ENCODE measurements around the gene UNC13C. TPM values are rescaled to one million over a fixed set of nuclear protein-coding genes. Genes with fewer than 3 reads are reported as not detected.

Gene UNC13C
- polyA plus RNA-seq, 3 donors: 7.3 to 10.2 (median 10.0) TPM

GRCh38 chr15:54094661-54095060, 116.4 kb downstream of the UNC13C start:
- DNase-seq (ENCODE audit: extremely low read depth in 1 of 11, low read depth in 9 of 11, low spot score in 4 of 11): no peak

DNA sequence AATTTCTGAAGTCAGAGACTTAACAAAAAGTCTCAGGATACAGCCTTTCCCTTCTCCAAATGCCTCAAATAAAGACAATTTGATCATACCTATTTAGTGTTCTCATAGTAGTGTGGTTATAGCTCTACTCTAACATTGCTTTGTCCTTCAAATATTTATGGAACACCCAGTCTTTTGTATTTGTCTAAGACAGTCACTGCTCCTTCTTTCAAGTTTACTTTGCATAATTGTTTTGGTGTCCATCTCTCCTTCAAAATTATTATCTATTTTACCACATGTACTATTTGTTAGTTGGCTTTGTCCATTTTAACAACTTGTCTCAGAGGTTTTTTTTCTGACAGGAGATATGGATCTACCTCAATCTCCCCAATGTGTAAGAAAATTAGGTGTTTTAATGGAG, 118.8 kb downstream of the UNC13C start:
- no peak for DNase-seq (ENCODE audit: extremely low read depth in 1 of 11, low read depth in 9 of 11, low spot score in 4 of 11)

GRCh38 chr15:54099010-54099409, 120.8 kb downstream of the UNC13C start:
- no peak for DNase-seq (ENCODE audit: extremely low read depth in 1 of 11, low read depth in 9 of 11, low spot score in 4 of 11)

- DNase-seq (ENCODE audit: extremely low read depth in 1 of 11, low read depth in 9 of 11, low spot score in 4 of 11): no peak
Observed at GRCh38 chr15:54101664-54102270, 123.5 kb downstream of the UNC13C start.

GRCh38 chr15:54102704-54103103, 124.5 kb downstream of the UNC13C start:
- no peak for DNase-seq (ENCODE audit: extremely low read depth in 1 of 11, low read depth in 9 of 11, low spot score in 4 of 11)

DNA sequence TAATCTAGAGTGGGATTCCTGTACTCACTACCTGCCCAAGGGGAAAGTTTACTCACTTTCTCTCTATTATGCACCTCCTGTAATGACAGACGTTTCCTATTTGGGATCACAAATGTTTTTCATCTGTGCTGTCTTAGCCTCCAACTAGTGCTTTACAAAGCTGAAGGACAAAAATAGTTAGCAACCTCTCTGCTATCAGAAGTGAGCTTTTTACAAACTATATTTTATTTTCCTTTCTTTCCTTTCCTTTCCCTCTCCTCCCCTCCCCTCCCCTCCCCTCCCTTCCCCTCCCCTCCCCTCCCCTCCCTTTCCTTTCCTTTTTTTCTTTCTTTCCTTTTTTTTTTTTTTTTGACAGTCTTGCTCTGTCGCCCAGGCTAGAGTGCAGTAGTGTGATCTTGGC, 130.8 kb downstream of the UNC13C start:
- no peak for DNase-seq (ENCODE audit: extremely low read depth in 1 of 11, low read depth in 9 of 11, low spot score in 4 of 11)

DNA sequence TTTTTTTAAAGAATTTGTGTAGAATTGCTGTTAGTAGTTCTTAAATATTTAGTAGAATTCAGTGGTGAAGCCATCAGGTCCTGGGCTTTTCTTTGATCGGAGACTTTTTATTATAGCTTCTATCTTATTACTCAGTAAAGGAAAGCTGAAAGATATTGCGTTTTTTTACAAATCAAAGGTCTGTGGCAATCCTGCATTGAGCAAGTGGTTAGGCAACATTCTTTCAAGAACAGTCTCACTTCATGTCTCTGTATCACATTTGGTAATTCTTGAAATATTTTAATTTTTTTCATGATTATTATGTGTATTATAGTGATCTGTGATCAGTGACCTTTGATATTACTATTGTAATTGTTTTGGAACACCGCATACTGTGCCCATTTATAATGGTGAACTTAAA, 140.8 kb downstream of the UNC13C start:
- no peak for DNase-seq (ENCODE audit: extremely low read depth in 1 of 11, low read depth in 9 of 11, low spot score in 4 of 11)

GRCh38 chr15:54120949-54121463, 142.8 kb downstream of the UNC13C start:
- no peak for DNase-seq (ENCODE audit: extremely low read depth in 1 of 11, low read depth in 9 of 11, low spot score in 4 of 11)

GRCh38 chr15:54127574-54127973, 149.3 kb downstream of the UNC13C start:
- DNase-seq (ENCODE audit: extremely low read depth in 1 of 11, low read depth in 9 of 11, low spot score in 4 of 11): no peak

GRCh38 chr15:54131410-54131809, 153.2 kb downstream of the UNC13C start:
- DNase-seq (ENCODE audit: extremely low read depth in 1 of 11, low read depth in 9 of 11, low spot score in 4 of 11): no peak

- no peak for DNase-seq (ENCODE audit: extremely low read depth in 1 of 11, low read depth in 9 of 11, low spot score in 4 of 11)
Observed at GRCh38 chr15:54149115-54149531, 170.9 kb downstream of the UNC13C start.

DNA sequence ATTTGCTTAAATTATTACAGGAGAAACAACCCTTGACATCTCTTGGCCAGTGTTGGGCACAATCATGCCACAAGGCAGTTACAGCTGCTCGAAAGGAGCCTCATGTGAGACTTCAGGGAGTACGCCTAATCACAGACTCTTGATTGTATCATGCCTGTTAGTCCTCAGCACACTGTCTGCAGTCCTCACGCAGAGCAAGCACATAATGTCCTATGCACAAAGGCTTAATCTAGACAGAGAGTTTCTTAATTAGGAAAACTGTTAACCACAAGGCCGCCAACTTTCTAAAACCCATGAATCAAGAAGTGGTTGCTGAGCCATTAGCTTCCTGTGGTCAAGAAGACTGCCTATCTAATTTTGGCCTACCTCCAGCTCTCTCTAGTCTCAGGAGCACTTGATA, 172.0 kb downstream of the UNC13C start:
- DNase-seq (ENCODE audit: extremely low read depth in 1 of 11, low read depth in 9 of 11, low spot score in 4 of 11): no peak

- DNase-seq (ENCODE audit: extremely low read depth in 1 of 11, low read depth in 9 of 11, low spot score in 4 of 11): peak in 2 of 11 donors; percentile 1 to 2
Observed at GRCh38 chr15:54159012-54159411, 180.8 kb downstream of the UNC13C start.

GRCh38 chr15:54187325-54187724, 209.1 kb downstream of the UNC13C start:
- no peak for DNase-seq (ENCODE audit: extremely low read depth in 1 of 11, low read depth in 9 of 11, low spot score in 4 of 11)

GRCh38 chr15:54197995-54198394, 219.8 kb downstream of the UNC13C start:
- DNase-seq (ENCODE audit: extremely low read depth in 1 of 11, low read depth in 9 of 11, low spot score in 4 of 11): no peak

GRCh38 chr15:54206586-54207321, 228.5 kb downstream of the UNC13C start:
- no peak for DNase-seq (ENCODE audit: extremely low read depth in 1 of 11, low read depth in 9 of 11, low spot score in 4 of 11)

DNA sequence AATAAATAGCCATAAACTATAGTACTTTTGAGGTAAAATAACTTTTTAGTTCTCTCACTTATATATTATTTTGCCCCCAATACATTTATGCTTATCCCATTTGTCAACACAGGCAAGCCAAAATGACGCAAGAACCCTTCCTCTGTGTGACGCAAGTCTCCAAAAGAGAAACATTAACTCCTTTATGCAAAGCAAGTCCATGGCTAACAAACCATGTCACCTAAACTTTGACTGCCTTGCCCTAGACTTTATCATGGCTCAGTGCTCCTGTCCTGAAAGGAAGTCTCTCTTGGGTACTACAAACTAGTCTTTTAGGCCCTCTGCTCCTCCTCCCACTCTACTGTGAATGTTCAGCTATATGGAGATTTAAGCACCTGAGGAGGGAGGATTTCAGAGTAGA, 230.5 kb downstream of the UNC13C start:
- peak in 2 of 11 donors; percentile 6 to 18 for DNase-seq (ENCODE audit: extremely low read depth in 1 of 11, low read depth in 9 of 11, low spot score in 4 of 11)

DNA sequence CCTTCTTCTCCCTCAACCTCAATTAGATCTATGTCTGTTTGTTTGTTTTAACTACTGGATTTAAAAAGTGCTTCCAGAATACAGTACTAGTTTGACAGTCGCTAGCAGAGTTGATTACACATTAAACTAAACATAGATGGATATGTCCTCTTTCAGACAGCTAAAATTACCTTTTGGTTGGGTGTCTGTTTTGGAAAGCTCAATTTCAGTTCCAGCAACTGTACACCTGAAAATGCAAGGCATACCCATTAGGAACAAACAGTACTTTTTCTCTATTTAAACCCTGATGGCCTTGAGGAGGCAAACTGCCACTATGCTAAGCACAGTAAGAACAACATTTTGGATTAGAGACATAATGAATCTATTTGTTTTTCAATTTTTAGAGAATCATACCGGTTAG, 234.4 kb downstream of the UNC13C start:
- no peak for DNase-seq (ENCODE audit: extremely low read depth in 1 of 11, low read depth in 9 of 11, low spot score in 4 of 11)

DNA sequence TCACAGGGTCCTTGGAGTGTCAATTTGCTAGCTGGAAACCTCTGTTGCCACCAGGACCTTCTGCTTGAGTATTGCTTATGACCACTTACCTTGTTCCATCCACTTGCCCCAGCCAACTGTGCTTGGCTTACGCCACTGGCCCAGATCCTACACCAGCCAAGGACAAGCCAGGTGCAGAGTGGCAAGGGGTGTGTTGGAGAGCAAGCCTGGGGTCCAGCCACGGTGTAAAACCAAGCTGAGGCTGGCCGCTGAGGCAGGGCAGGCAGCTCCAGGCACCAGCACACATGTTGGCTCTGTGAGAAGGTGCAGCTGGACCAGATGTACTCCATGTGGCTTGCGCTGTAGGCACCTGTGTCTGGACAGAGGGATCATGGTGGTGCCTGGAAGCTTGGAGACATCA, 248.2 kb downstream of the UNC13C start:
- no peak for DNase-seq (ENCODE audit: extremely low read depth in 1 of 11, low read depth in 9 of 11, low spot score in 4 of 11)

DNA sequence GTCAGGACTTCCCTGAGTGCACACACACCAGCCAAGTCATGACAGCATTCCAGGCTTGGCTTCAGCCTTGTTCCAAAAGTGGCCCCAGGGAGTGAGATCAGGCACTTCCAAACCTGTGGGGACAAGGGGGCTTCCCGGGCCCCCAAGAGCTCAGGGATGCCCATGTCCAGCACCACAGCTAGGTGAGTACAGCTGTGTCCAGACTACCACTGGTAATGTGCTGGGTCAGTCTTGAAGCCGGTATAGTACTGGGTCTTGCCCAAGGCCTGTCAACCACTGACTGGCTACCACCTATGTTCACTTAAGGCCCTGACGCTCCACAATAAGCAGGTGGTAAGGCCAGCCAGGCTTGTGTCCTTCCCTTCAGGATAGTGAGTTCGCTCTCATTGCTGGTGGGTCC, 249.3 kb downstream of the UNC13C start:
- no peak for DNase-seq (ENCODE audit: extremely low read depth in 1 of 11, low read depth in 9 of 11, low spot score in 4 of 11)

GRCh38 chr15:54250326-54250725, 272.1 kb downstream of the UNC13C start:
- no peak for DNase-seq (ENCODE audit: extremely low read depth in 1 of 11, low read depth in 9 of 11, low spot score in 4 of 11)

All from renal cortex interstitium (tissue), 11 donors.